WTC11 (cell line): ENCODE results near the gene TIMELESS. TPM values are rescaled to one million over a fixed set of nuclear protein-coding genes. Genes with fewer than 3 reads are reported as not detected.

Experiments used
- CBFB ChIP-seq: sonication (generic); formaldehyde crosslinking; IDR thresholded peaks from 2 replicates; pipeline ENCODE4 v1.8.1; 2022; ENCODE audit warnings: mild to moderate bottlenecking, low read depth, missing genetic modification reagents
- CREB1 ChIP-seq: sonication (generic); formaldehyde crosslinking; IDR thresholded peaks from 2 replicates; pipeline ENCODE4 v1.8.0; 2023; ENCODE audit warnings: mild to moderate bottlenecking, missing genetic modification reagents
- FOXJ3 ChIP-seq: sonication (generic); formaldehyde crosslinking; IDR thresholded peaks from 2 replicates; pipeline ENCODE4 v1.9.0; 2021; ENCODE audit warnings: missing genetic modification reagents, mild to moderate bottlenecking, borderline replicate concordance
- FOXP1 ChIP-seq: sonication (generic); formaldehyde crosslinking; IDR thresholded peaks from 2 replicates; pipeline ENCODE4 v1.8.0; 2022; ENCODE audit warnings: missing genetic modification reagents, mild to moderate bottlenecking, moderate library complexity, borderline replicate concordance
- JAZF1 ChIP-seq: fragments of 250-450 bp; sonication (Bioruptor Pico); IDR thresholded peaks from 2 replicates; pipeline ENCODE4 v1.9.0; 2021; ENCODE audit warnings: moderate library complexity, mild to moderate bottlenecking, inconsistent platforms
- NFATC4 ChIP-seq: fragments of 250-450 bp; sonication (Bioruptor Pico); IDR thresholded peaks from 2 replicates; pipeline ENCODE4 v1.9.0; 2021; ENCODE audit warnings: mild to moderate bottlenecking
- NR2C2 ChIP-seq: sonication (generic); formaldehyde crosslinking; IDR thresholded peaks from 2 replicates; pipeline ENCODE4 v1.8.0; 2022; ENCODE audit warnings: mild to moderate bottlenecking, missing genetic modification reagents
- RELA ChIP-seq: sonication (generic); formaldehyde crosslinking; IDR thresholded peaks from 2 replicates; pipeline ENCODE4 v1.8.1; 2022; ENCODE audit warnings: missing genetic modification reagents, mild to moderate bottlenecking, borderline replicate concordance
- SMAD4 ChIP-seq: sonication (generic); formaldehyde crosslinking; IDR thresholded peaks from 2 replicates; pipeline ENCODE4 v1.8.0; 2022; ENCODE audit warnings: mild to moderate bottlenecking, missing genetic modification reagents
- SOX15 ChIP-seq: fragments of 250-450 bp; sonication (Bioruptor Pico); IDR thresholded peaks from 2 replicates; pipeline ENCODE4 v1.9.0; 2021; ENCODE audit warnings: mild to moderate bottlenecking
- TEAD1 ChIP-seq: sonication (generic); formaldehyde crosslinking; IDR thresholded peaks from 2 replicates; pipeline ENCODE4 v1.8.0; 2022; ENCODE audit warnings: mild to moderate bottlenecking, missing genetic modification reagents
- TEAD4 ChIP-seq: sonication (generic); formaldehyde crosslinking; IDR thresholded peaks from 2 replicates; pipeline ENCODE4 v1.8.0; 2022; ENCODE audit warnings: mild to moderate bottlenecking, missing genetic modification reagents
- ZNF121 ChIP-seq: sonication (generic); formaldehyde crosslinking; IDR thresholded peaks from 2 replicates; pipeline ENCODE4 v1.8.0; 2023; ENCODE audit warnings: missing genetic modification reagents
- ZNF232 ChIP-seq: sonication (generic); formaldehyde crosslinking; IDR thresholded peaks from 2 replicates; pipeline ENCODE4 v1.8.0; 2022; ENCODE audit warnings: mild to moderate bottlenecking, missing genetic modification reagents
- total RNA-seq: library from RNA; stranded (reverse); gene quantifications from 3 replicates; pipeline ENCODE4 v1.2.3, GENCODE V29; 2021
- TF ChIP-seq, protein P1 (sequence below): sonication (generic); formaldehyde crosslinking; IDR thresholded peaks from 2 replicates; pipeline ENCODE4 v1.8.0; 2023; ENCODE audit warnings: mild to moderate bottlenecking, missing genetic modification reagents
- TF ChIP-seq, protein P2 (sequence below): sonication (generic); formaldehyde crosslinking; IDR thresholded peaks from 2 replicates; pipeline ENCODE4 v1.8.1; 2023; ENCODE audit warnings: mild to moderate bottlenecking, moderate library complexity, missing genetic modification reagents
- TF ChIP-seq, protein P3 (sequence below): fragments of 250-450 bp; sonication (Bioruptor Pico); IDR thresholded peaks from 2 replicates; pipeline ENCODE4 v1.9.0; 2021; ENCODE audit warnings: mild to moderate bottlenecking
- TF ChIP-seq, protein P4 (sequence below): sonication (generic); formaldehyde crosslinking; IDR thresholded peaks from 2 replicates; pipeline ENCODE4 v1.8.1; 2023; ENCODE audit warnings: mild to moderate bottlenecking, missing genetic modification reagents, borderline replicate concordance
- TF ChIP-seq, protein P5 (sequence below): sonication (generic); formaldehyde crosslinking; IDR thresholded peaks from 2 replicates; pipeline ENCODE4 v1.8.0; 2022; ENCODE audit warnings: mild to moderate bottlenecking, missing genetic modification reagents
- TF ChIP-seq, protein P6 (sequence below): sonication (generic); formaldehyde crosslinking; IDR thresholded peaks from 2 replicates; pipeline ENCODE4 v1.8.1; 2022; ENCODE audit warnings: low read depth, missing genetic modification reagents, borderline replicate concordance
- TF ChIP-seq, protein P7 (sequence below): fragments of 250-450 bp; sonication (Bioruptor Pico); IDR thresholded peaks from 2 replicates; pipeline ENCODE4 v1.8.0; 2021; ENCODE audit warnings: mild to moderate bottlenecking
- TF ChIP-seq, protein P8 (sequence below): fragments of 250-450 bp; sonication (Bioruptor Pico); IDR thresholded peaks from 2 replicates; pipeline ENCODE4 v1.9.0; 2021; ENCODE audit warnings: mild to moderate bottlenecking, borderline replicate concordance

TIMELESS gene
- total RNA-seq, 1 experiment from 2014 or later = 60.9 TPM

DNA sequence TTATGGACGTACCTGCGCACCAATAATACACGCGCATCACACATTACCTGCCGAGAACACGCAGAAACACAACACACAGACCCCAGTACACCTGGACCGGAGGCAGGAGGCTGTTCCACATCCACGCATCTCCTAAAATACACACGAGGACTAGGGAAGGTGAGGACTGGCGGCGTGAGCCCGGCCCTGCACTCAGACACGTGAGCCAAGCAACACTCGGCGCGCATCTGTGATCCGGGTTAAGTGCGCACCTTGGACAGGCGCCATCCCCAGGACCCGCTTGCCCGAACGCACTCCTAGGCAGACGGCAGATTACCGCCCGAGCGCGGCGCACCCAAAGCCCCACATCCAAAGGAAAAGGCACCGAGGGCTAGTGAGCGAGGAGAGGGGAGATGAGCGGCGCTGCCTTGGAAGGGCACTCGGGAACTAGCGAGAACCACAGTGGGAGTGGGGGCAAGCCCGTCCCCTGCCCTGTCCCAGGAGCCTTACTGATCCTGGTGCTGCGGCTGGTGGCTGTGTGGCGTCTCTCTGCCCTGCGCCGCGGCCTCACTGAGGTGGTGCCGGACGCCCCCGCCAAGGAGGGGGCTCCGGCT is 38.3 kb upstream of the TIMELESS start (continued):
- TF ChIP-seq, protein P1, sequence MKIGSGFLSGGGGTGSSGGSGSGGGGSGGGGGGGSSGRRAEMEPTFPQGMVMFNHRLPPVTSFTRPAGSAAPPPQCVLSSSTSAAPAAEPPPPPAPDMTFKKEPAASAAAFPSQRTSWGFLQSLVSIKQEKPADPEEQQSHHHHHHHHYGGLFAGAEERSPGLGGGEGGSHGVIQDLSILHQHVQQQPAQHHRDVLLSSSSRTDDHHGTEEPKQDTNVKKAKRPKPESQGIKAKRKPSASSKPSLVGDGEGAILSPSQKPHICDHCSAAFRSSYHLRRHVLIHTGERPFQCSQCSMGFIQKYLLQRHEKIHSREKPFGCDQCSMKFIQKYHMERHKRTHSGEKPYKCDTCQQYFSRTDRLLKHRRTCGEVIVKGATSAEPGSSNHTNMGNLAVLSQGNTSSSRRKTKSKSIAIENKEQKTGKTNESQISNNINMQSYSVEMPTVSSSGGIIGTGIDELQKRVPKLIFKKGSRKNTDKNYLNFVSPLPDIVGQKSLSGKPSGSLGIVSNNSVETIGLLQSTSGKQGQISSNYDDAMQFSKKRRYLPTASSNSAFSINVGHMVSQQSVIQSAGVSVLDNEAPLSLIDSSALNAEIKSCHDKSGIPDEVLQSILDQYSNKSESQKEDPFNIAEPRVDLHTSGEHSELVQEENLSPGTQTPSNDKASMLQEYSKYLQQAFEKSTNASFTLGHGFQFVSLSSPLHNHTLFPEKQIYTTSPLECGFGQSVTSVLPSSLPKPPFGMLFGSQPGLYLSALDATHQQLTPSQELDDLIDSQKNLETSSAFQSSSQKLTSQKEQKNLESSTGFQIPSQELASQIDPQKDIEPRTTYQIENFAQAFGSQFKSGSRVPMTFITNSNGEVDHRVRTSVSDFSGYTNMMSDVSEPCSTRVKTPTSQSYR (CRISPR knock-in tag) = no peak
- TF ChIP-seq, protein P2, sequence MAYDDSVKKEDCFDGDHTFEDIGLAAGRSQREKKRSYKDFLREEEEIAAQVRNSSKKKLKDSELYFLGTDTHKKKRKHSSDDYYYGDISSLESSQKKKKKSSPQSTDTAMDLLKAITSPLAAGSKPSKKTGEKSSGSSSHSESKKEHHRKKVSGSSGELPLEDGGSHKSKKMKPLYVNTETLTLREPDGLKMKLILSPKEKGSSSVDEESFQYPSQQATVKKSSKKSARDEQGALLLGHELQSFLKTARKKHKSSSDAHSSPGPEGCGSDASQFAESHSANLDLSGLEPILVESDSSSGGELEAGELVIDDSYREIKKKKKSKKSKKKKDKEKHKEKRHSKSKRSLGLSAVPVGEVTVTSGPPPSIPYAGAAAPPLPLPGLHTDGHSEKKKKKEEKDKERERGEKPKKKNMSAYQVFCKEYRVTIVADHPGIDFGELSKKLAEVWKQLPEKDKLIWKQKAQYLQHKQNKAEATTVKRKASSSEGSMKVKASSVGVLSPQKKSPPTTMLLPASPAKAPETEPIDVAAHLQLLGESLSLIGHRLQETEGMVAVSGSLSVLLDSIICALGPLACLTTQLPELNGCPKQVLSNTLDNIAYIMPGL (CRISPR knock-in tag) = no peak; the same call in 1 of the 2 replicates
- TF ChIP-seq TEAD4 (no peak), TEAD1 (CRISPR knock-in tag) (0 out of 2 replicates have a peak, but pooled peaks have one; percentile 45), CBFB (CRISPR knock-in tag) (no peak), ZNF232 (CRISPR knock-in tag) (no peak; the same call in 1 of the 2 replicates), ZNF121 (0 out of 2 replicates have a peak, but pooled peaks have one; percentile 1), CREB1 (no peak), FOXJ3 (CRISPR knock-in tag) (no peak), RELA (no peak), JAZF1 (CRISPR knock-in tag) (no peak), FOXP1 (CRISPR knock-in tag) (peak; percentile 83; the same call in 1 of the 2 replicates), SOX15 (CRISPR knock-in tag) (no peak), NFATC4 (no peak), NR2C2 (no peak; the same call in 1 of the 2 replicates), SMAD4 (no peak)
- TF ChIP-seq, protein P3, sequence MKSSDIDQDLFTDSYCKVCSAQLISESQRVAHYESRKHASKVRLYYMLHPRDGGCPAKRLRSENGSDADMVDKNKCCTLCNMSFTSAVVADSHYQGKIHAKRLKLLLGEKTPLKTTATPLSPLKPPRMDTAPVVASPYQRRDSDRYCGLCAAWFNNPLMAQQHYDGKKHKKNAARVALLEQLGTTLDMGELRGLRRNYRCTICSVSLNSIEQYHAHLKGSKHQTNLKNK (CRISPR knock-in tag) = no peak
- TF ChIP-seq, protein P4, sequence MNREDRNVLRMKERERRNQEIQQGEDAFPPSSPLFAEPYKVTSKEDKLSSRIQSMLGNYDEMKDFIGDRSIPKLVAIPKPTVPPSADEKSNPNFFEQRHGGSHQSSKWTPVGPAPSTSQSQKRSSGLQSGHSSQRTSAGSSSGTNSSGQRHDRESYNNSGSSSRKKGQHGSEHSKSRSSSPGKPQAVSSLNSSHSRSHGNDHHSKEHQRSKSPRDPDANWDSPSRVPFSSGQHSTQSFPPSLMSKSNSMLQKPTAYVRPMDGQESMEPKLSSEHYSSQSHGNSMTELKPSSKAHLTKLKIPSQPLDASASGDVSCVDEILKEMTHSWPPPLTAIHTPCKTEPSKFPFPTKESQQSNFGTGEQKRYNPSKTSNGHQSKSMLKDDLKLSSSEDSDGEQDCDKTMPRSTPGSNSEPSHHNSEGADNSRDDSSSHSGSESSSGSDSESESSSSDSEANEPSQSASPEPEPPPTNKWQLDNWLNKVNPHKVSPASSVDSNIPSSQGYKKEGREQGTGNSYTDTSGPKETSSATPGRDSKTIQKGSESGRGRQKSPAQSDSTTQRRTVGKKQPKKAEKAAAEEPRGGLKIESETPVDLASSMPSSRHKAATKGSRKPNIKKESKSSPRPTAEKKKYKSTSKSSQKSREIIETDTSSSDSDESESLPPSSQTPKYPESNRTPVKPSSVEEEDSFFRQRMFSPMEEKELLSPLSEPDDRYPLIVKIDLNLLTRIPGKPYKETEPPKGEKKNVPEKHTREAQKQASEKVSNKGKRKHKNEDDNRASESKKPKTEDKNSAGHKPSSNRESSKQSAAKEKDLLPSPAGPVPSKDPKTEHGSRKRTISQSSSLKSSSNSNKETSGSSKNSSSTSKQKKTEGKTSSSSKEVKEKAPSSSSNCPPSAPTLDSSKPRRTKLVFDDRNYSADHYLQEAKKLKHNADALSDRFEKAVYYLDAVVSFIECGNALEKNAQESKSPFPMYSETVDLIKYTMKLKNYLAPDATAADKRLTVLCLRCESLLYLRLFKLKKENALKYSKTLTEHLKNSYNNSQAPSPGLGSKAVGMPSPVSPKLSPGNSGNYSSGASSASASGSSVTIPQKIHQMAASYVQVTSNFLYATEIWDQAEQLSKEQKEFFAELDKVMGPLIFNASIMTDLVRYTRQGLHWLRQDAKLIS (CRISPR knock-in tag) = no peak
- TF ChIP-seq, protein P5, sequence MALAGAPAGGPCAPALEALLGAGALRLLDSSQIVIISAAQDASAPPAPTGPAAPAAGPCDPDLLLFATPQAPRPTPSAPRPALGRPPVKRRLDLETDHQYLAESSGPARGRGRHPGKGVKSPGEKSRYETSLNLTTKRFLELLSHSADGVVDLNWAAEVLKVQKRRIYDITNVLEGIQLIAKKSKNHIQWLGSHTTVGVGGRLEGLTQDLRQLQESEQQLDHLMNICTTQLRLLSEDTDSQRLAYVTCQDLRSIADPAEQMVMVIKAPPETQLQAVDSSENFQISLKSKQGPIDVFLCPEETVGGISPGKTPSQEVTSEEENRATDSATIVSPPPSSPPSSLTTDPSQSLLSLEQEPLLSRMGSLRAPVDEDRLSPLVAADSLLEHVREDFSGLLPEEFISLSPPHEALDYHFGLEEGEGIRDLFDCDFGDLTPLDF (CRISPR knock-in tag) = no peak
- TF ChIP-seq, protein P6, sequence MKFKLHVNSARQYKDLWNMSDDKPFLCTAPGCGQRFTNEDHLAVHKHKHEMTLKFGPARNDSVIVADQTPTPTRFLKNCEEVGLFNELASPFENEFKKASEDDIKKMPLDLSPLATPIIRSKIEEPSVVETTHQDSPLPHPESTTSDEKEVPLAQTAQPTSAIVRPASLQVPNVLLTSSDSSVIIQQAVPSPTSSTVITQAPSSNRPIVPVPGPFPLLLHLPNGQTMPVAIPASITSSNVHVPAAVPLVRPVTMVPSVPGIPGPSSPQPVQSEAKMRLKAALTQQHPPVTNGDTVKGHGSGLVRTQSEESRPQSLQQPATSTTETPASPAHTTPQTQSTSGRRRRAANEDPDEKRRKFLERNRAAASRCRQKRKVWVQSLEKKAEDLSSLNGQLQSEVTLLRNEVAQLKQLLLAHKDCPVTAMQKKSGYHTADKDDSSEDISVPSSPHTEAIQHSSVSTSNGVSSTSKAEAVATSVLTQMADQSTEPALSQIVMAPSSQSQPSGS = 0 out of 2 replicates have a peak, but pooled peaks have one; percentile 33
- TF ChIP-seq, protein P7, sequence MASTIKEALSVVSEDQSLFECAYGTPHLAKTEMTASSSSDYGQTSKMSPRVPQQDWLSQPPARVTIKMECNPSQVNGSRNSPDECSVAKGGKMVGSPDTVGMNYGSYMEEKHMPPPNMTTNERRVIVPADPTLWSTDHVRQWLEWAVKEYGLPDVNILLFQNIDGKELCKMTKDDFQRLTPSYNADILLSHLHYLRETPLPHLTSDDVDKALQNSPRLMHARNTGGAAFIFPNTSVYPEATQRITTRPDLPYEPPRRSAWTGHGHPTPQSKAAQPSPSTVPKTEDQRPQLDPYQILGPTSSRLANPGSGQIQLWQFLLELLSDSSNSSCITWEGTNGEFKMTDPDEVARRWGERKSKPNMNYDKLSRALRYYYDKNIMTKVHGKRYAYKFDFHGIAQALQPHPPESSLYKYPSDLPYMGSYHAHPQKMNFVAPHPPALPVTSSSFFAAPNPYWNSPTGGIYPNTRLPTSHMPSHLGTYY (CRISPR knock-in tag) = no peak
- TF ChIP-seq, protein P8, sequence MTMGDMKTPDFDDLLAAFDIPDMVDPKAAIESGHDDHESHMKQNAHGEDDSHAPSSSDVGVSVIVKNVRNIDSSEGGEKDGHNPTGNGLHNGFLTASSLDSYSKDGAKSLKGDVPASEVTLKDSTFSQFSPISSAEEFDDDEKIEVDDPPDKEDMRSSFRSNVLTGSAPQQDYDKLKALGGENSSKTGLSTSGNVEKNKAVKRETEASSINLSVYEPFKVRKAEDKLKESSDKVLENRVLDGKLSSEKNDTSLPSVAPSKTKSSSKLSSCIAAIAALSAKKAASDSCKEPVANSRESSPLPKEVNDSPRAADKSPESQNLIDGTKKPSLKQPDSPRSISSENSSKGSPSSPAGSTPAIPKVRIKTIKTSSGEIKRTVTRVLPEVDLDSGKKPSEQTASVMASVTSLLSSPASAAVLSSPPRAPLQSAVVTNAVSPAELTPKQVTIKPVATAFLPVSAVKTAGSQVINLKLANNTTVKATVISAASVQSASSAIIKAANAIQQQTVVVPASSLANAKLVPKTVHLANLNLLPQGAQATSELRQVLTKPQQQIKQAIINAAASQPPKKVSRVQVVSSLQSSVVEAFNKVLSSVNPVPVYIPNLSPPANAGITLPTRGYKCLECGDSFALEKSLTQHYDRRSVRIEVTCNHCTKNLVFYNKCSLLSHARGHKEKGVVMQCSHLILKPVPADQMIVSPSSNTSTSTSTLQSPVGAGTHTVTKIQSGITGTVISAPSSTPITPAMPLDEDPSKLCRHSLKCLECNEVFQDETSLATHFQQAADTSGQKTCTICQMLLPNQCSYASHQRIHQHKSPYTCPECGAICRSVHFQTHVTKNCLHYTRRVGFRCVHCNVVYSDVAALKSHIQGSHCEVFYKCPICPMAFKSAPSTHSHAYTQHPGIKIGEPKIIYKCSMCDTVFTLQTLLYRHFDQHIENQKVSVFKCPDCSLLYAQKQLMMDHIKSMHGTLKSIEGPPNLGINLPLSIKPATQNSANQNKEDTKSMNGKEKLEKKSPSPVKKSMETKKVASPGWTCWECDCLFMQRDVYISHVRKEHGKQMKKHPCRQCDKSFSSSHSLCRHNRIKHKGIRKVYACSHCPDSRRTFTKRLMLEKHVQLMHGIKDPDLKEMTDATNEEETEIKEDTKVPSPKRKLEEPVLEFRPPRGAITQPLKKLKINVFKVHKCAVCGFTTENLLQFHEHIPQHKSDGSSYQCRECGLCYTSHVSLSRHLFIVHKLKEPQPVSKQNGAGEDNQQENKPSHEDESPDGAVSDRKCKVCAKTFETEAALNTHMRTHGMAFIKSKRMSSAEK (CRISPR knock-in tag) = no peak
